Thyroid gland (tissue), 4 donors: ENCODE measurements around the gene CD300C.

Source experiments
- CTCF ChIP-seq, 6 experiments: fragments of 200-600 bp in 3 of 6; fragments of 450-650 bp in 3 of 6; sonication (generic) in 3 of 6; IDR thresholded peaks; one replicate each; pipeline ENCODE4 v1.5.1; 2016 to 2019; ENCODE audit warnings: antibody characterized with exemption in 6 of 6, mild to moderate bottlenecking in 2 of 6, inconsistent platforms in 1 of 6, moderate library complexity in 1 of 6
- POLR2A ChIP-seq, 2 donors: fragments of 450-650 bp; IDR thresholded peaks; one replicate each; pipeline ENCODE4 v1.6.1; 2017; ENCODE audit warnings: antibody characterized with exemption in 2 of 2, mild to moderate bottlenecking in 2 of 2, moderate library complexity in 1 of 2

GRCh38 chr17:74568106-74568873, 22.4 kb upstream of the CD300C start:
- TF ChIP-seq POLR2A (IDR thresholded peaks at IDR 0.05) (no peak), CTCF (IDR thresholded peaks at IDR 0.05) (no peak)
